Measurements from ENCODE around the gene DPYSL4. TPM values are rescaled to one million over a fixed set of nuclear protein-coding genes. Genes with fewer than 3 reads are reported as not detected.
"Not testable (repeated sequence)": the region's sequence is repeated elsewhere in the genome, so short reads cannot be mapped to it uniquely, and the experiment has no call there.

Gene DPYSL4
- total RNA-seq, 1 donor from 2014 or later, result 17.7 TPM

DNA sequence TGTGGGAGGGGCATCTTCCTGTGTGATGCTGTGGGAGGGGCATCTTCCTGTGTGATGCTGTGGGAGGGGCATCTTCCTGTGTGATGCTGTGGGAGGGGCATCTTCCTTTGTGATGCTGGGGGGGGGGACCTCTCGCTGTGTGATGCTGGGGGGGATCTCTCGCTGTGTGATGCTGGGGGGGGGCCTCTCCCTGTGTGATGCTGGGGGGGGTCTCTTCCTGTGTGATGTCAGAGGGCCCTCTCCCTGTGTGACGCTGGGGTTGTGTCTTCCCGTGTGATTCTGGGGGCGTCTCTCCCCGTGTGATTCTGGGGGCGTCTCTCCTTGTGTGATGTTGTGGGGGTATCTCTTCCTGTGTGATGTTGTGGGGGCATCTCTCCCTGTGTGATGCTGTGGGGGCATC, 27.9 kb upstream of the DPYSL4 start:
- no peak overlapping the region for H3K4me3 ChIP-seq
- H3K79me2 ChIP-seq (ENCODE audit: low read depth), result no peaks in the 10 kb centered on the region
- no peaks in the 10 kb centered on the region for H3K36me3 Mint-ChIP-seq
- H3K27me3 Mint-ChIP-seq (ENCODE audit: insufficient read depth, low read depth), result peaks cover 4% of the 10 kb centered on the region
- peaks cover 17% of the 10 kb centered on the region for H3K27me3 ChIP-seq
- H3K4me1 Mint-ChIP-seq, result peaks cover 2% of the 10 kb centered on the region
- no peak overlapping the region for H2AFZ ChIP-seq (replicated peaks)
- TF ChIP-seq EZH2phosphoT487 (IDR thresholded peaks at IDR 0.05) (no peak), EZH2 (IDR thresholded peaks at IDR 0.05) (no peak)
- TF ChIP-seq, protein P1, sequence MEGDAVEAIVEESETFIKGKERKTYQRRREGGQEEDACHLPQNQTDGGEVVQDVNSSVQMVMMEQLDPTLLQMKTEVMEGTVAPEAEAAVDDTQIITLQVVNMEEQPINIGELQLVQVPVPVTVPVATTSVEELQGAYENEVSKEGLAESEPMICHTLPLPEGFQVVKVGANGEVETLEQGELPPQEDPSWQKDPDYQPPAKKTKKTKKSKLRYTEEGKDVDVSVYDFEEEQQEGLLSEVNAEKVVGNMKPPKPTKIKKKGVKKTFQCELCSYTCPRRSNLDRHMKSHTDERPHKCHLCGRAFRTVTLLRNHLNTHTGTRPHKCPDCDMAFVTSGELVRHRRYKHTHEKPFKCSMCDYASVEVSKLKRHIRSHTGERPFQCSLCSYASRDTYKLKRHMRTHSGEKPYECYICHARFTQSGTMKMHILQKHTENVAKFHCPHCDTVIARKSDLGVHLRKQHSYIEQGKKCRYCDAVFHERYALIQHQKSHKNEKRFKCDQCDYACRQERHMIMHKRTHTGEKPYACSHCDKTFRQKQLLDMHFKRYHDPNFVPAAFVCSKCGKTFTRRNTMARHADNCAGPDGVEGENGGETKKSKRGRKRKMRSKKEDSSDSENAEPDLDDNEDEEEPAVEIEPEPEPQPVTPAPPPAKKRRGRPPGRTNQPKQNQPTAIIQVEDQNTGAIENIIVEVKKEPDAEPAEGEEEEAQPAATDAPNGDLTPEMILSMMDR (IDR thresholded peaks at IDR 0.05), result no peak
- no peak overlapping the region for H3K9ac ChIP-seq
- no peak overlapping the region for H3K4me2 ChIP-seq
- no peaks in the 10 kb centered on the region for H3K9me3 ChIP-seq (ENCODE audit: low read depth)
- no peak for DNase-seq (ENCODE audit: low spot score)
- H4K20me1 ChIP-seq (ENCODE audit: low read depth), result no peaks in the 10 kb centered on the region
- no peaks in the 10 kb centered on the region for H3K9me3 Mint-ChIP-seq
- no peaks in the 10 kb centered on the region for H3F3A ChIP-seq (ENCODE audit: low read depth)
- H3K27ac Mint-ChIP-seq, result no peak overlapping the region
- H3K27ac ChIP-seq, result no peak overlapping the region
- no peaks in the 10 kb centered on the region for H3K36me3 ChIP-seq
- H3K4me1 ChIP-seq, result peaks cover 4% of the 10 kb centered on the region
- H3K4me3 Mint-ChIP-seq, result no peak overlapping the region

DNA sequence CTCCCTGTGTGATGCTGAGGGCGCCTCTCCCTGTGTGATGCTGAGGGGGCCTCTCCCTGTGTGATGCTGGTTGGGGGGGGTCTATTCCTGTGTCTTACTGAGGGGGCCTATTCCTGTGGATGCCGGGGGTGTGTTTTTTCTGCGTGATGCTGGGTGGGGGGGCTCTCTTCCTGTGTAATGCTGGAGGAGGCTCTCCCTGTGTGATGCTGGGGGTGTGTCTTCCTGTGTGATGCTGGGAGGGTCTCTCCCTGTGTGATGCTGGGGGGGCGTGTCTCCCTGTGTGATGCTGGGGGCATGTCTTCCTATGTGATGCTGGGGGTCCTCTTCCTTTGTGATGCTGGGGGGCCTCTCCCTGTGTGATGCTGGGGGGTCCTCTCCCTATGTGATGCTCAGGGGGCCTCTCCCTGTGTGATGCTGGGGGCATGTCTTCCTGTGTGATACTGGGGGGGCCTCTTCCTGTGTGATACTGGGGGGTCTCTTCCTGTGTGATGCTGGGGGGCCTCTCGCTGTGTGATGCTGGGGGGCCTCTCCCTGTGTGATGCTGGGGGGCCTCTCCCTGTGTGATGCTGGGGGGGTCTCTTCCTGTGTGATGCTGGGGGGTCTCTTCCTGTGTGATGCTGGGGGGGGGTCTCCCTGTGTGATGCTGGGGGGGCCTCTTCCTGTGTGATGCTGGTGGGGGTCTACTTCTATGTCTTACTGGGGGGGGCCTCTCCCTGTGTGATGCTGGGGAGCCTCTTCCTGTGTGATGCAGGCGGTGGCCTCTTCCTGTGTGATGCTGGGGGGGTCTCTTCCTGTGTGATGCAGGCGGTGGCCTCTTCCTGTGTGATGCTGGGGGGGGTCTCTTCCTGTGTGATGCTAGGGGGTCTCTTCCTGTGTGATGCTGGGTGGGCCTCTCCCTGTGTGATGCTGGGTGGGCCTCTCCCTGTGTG, 27.2 kb upstream of the DPYSL4 start:
- H3K4me2 ChIP-seq; H3K4me3 Mint-ChIP-seq; DNase-seq (ENCODE audit: low spot score); H3K36me3 Mint-ChIP-seq; H3K27ac Mint-ChIP-seq; H3F3A ChIP-seq (ENCODE audit: low read depth); H3K4me3 ChIP-seq; H3K79me2 ChIP-seq (ENCODE audit: low read depth); H3K9me3 ChIP-seq (ENCODE audit: low read depth); H3K36me3 ChIP-seq; H2AFZ ChIP-seq (replicated peaks); H4K20me1 ChIP-seq (ENCODE audit: low read depth); H3K27me3 Mint-ChIP-seq (ENCODE audit: insufficient read depth, low read depth); H3K4me1 ChIP-seq; H3K27ac ChIP-seq; H3K9me3 Mint-ChIP-seq; H3K4me1 Mint-ChIP-seq; H3K9ac ChIP-seq: not testable (repeated sequence)
- H3K27me3 ChIP-seq, result peaks cover 17% of the 10 kb centered on the region

DNA sequence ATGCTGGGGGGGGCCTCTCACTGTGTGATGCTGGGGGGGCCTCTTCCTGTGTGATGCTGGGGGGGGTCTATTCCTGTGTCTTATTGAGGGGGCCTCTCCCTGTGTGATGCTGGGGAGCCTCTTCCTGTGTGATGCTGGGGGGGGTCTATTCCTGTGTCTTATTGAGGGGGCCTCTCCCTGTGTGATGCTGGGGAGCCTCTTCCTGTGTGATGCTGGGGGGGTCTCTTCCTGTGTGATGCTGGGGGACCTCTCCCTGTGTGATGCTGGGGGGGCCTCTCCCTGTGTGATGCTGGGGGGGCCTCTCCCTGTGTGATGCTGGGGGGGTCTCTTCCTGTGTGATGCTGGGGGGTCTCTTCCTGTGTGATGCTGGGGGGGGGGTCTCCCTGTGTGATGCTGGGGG, 26.5 kb upstream of the DPYSL4 start:
- H3K79me2 ChIP-seq (ENCODE audit: low read depth); H3K9me3 ChIP-seq (ENCODE audit: low read depth); H3K27ac ChIP-seq; H3K27me3 Mint-ChIP-seq (ENCODE audit: insufficient read depth, low read depth); H3K4me2 ChIP-seq; H3F3A ChIP-seq (ENCODE audit: low read depth); H3K4me3 ChIP-seq; H3K36me3 ChIP-seq; H4K20me1 ChIP-seq (ENCODE audit: low read depth); H3K4me1 Mint-ChIP-seq; H3K27ac Mint-ChIP-seq; DNase-seq (ENCODE audit: low spot score); H3K9ac ChIP-seq; H3K4me3 Mint-ChIP-seq; H2AFZ ChIP-seq (replicated peaks); H3K36me3 Mint-ChIP-seq; H3K4me1 ChIP-seq; H3K9me3 Mint-ChIP-seq: not testable (repeated sequence)
- peaks cover 17% of the 10 kb centered on the region for H3K27me3 ChIP-seq

DNA sequence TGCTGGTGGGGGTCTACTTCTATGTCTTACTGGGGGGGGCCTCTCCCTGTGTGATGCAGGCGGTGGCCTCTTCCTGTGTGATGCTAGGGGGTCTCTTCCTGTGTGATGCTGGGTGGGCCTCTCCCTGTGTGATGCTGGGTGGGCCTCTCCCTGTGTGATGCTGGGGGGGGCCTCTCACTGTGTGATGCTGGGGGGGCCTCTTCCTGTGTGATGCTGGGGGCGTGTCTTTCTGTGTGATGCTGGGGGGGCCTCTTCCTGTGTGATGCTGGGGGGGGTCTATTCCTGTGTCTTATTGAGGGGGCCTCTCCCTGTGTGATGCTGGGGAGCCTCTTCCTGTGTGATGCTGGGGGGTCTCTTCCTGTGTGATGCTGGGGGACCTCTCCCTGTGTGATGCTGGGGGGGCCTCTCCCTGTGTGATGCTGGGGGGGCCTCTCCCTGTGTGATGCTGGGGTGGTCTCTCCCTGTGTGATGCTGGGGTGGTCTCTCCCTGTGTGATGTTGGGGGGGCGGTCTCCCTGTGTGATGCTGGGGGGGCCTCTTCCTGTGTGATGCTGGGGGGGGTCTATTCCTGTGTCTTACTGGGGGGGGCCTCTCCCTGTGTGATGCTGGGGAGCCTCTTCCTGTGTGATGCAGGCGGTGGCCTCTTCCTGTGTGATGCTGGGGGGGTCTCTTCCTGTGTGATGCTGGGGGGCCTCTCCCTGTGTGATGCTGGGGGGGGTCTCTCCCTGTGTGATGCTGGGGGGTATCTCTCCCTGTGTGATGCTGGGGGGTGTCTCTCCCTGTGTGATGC, 25.7 kb upstream of the DPYSL4 start:
- not testable (repeated sequence) for H4K20me1 ChIP-seq (ENCODE audit: low read depth); H3K27ac Mint-ChIP-seq; H3K27ac ChIP-seq; H3F3A ChIP-seq (ENCODE audit: low read depth); H3K4me1 ChIP-seq; H3K79me2 ChIP-seq (ENCODE audit: low read depth); H3K4me2 ChIP-seq; H3K9me3 Mint-ChIP-seq; H3K27me3 Mint-ChIP-seq (ENCODE audit: insufficient read depth, low read depth); H3K9ac ChIP-seq; H3K9me3 ChIP-seq (ENCODE audit: low read depth); H3K4me3 ChIP-seq; H3K4me1 Mint-ChIP-seq; H2AFZ ChIP-seq (replicated peaks); H3K36me3 ChIP-seq; H3K4me3 Mint-ChIP-seq; H3K36me3 Mint-ChIP-seq; DNase-seq (ENCODE audit: low spot score)
- H3K27me3 ChIP-seq, result peaks cover 17% of the 10 kb centered on the region
